Activated B cell treated with CpG ODN at 0.5 μM for 24 hours (primary cell): ENCODE results near the gene SPRED1. TPM values are rescaled to one million over a fixed set of nuclear protein-coding genes. Genes with fewer than 3 reads are reported as not detected.

ENCODE experiments used
- ATAC-seq: fragments of 200-7000 bp; cut with Tn5 transposase; one replicate; pipeline ENCODE4 v1.10.0; 2021; ENCODE audit warnings: low read depth, mild to moderate bottlenecking, moderate library complexity
- CTCF ChIA-PET: fragments of 350-600 bp; sonication (Branson Sonifier 250); formaldehyde crosslinking; loops from one replicate; lab custom pipeline; 2021; ENCODE audit warnings: antibody characterized with exemption; lab: Charles Lee
- POLR2A ChIA-PET: fragments of 350-600 bp; sonication (Branson Sonifier 250); formaldehyde crosslinking; loops from one replicate; lab custom pipeline; 2021; ENCODE audit warnings: antibody characterized with exemption; lab: Charles Lee
- DNase-seq: peaks from one replicate; pipeline ENCODE4 v3.0.0; 2022
- H3K27ac Mint-ChIP-seq: one replicate; pipeline ENCODE4 v1.8.0; 2020; ENCODE audit warnings: mixed read lengths
- H3K27me3 Mint-ChIP-seq: one replicate; pipeline ENCODE4 v1.8.0; 2021; ENCODE audit warnings: mixed read lengths
- H3K36me3 Mint-ChIP-seq: one replicate; pipeline ENCODE4 v1.8.0; 2021; ENCODE audit warnings: low read depth, mixed read lengths
- H3K4me1 Mint-ChIP-seq: one replicate; pipeline ENCODE4 v1.8.0; 2021; ENCODE audit warnings: mixed read lengths
- H3K4me3 Mint-ChIP-seq: one replicate; pipeline ENCODE4 v1.8.0; 2020; ENCODE audit warnings: mild to moderate bottlenecking, mixed read lengths
- H3K9me3 Mint-ChIP-seq: one replicate; pipeline ENCODE4 v1.8.0; 2020; ENCODE audit warnings: mixed read lengths
- CTCF ChIP-seq: fragments of 200-600 bp; IDR thresholded peaks from one replicate; pipeline ENCODE4 v1.8.0; 2022; ENCODE audit warnings: antibody characterized with exemption, mild to moderate bottlenecking
- intact Hi-C: fragments of 100-400 bp; cut with micrococcal nuclease; formaldehyde crosslinking; loops from one replicate; pipeline ENCODE4 v1.15.1; 2024
- total RNA-seq: library from RNA; stranded (reverse); gene quantifications from 2 replicates; pipeline ENCODE4 v1.2.3, GENCODE V29; 2022

The SPRED1 gene
- total RNA-seq, 1 donor from 2014 or later: 1.4 TPM

GRCh38 chr15:38225381-38225780 lies 27.3 kb upstream of the SPRED1 start:
- Mint-ChIP-seq H3K27me3 (no peaks in the 10 kb centered on the region), H3K4me1 (no peaks in the 10 kb centered on the region), H3K9me3 (no peaks in the 10 kb centered on the region), H3K36me3 (no peaks in the 10 kb centered on the region), H3K27ac (no peak overlapping the region), H3K4me3 (no peak overlapping the region)
- no peak for TF ChIP-seq CTCF
- ATAC-seq: no peak
- DNase-seq: no peak
- ChIA-PET POLR2A (no interaction called here), CTCF (no interaction called here)
- intact Hi-C loops: no loop called here

DNA sequence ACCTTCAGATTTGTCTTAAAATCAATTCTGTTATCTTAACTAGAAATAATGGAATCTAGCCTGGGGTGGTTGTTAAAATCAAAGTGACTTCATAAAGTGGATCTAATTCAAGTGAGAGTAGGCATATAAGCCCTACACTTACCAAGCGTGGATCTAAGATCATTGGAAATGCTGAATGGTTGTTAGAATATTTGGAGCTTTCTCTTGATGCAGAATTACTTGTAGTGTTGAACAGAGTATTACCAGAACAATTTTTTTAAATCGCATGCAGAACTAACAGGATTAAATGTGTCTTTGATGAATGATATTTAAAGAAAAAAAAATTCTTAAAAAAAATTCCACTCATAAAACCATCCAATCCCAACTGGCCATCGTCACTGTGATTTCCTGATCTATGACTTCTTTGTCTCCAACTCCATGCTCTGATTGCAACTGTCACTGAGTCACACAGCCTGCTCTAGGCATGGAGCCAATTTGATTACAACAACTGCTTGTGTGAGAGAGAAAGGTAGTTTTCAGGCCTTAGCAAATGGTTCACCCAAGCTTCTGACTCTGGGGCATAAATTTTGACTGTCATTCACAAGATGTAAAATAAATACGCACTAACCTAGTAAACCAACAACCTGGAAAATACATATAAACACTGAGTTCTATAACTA lies 25.9 kb upstream of the SPRED1 start:
- H3K4me3 Mint-ChIP-seq: no peak overlapping the region
- POLR2A ChIA-PET: interaction anchor here (0.6 kb wide), 1 partner anchor 9 kb away, joined by 6 read pairs; no protein-coding TSS in a partner anchor
- no peaks in the 10 kb centered on the region for H3K27me3 Mint-ChIP-seq
- CTCF ChIA-PET: no interaction called here
- DNase-seq (no peak), ATAC-seq (no peak)
- TF ChIP-seq CTCF: no peak
- no peaks in the 10 kb centered on the region for H3K4me1 Mint-ChIP-seq
- no peaks in the 10 kb centered on the region for H3K9me3 Mint-ChIP-seq
- no peaks in the 10 kb centered on the region for H3K36me3 Mint-ChIP-seq
- intact Hi-C loops: no loop called here
- H3K27ac Mint-ChIP-seq: no peak overlapping the region

DNA sequence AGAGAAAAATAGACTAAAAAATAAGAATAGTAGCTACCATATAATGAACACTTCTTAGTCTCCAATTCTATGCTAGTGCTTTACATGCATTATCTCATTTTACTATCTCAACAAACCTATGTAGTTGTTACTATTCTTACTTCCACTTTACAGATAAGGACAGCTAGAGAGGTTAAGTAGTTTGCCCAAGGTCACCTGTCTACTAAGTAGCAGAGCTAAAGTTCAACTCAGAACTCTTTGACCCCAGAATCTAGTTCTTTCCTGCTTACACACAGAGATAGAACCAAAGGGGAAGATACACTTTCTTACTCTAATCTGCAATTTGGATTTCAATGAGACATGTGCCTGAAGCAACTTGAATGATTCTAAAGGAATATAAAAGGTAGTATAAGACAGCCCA lies 24.7 kb upstream of the SPRED1 start:
- Mint-ChIP-seq H3K9me3 (no peaks in the 10 kb centered on the region), H3K4me1 (no peaks in the 10 kb centered on the region), H3K27me3 (no peaks in the 10 kb centered on the region), H3K36me3 (no peaks in the 10 kb centered on the region), H3K27ac (no peak overlapping the region), H3K4me3 (no peak overlapping the region)
- no peak for ATAC-seq
- intact Hi-C loops: no loop called here
- POLR2A ChIA-PET: no interaction called here
- no peak for DNase-seq
- TF ChIP-seq CTCF: no peak
- CTCF ChIA-PET: no interaction called here

DNA sequence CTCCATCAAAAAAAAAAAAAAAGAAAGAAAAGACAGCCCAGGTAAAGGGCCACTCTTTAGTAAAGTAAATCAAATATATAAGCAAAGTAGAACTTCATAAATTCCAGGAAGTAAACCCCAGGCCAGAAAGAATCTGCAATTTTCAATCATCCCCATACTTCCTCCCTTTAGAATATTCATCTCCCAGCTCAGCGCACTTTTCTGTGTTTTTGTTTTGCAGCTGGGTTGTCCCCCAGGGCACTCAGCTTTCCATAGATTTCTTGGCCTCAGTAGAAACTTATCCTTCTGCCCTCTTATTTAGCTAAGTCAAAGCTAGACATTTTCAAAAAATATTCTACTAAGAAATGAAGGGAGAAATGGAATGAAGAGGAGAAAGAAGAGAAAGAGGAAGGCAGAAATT lies 24.0 kb upstream of the SPRED1 start:
- POLR2A ChIA-PET: no interaction called here
- Mint-ChIP-seq H3K36me3 (no peaks in the 10 kb centered on the region), H3K27ac (no peak overlapping the region), H3K27me3 (no peaks in the 10 kb centered on the region), H3K4me3 (no peak overlapping the region), H3K4me1 (no peaks in the 10 kb centered on the region), H3K9me3 (no peaks in the 10 kb centered on the region)
- ATAC-seq (no peak), DNase-seq (no peak)
- intact Hi-C loops: no loop called here
- no peak for TF ChIP-seq CTCF
- CTCF ChIA-PET: no interaction called here

- H3K36me3 Mint-ChIP-seq: no peaks in the 10 kb centered on the region
- no peak overlapping the region for H3K4me3 Mint-ChIP-seq
- peaks cover 7% of the 10 kb centered on the region for H3K27me3 Mint-ChIP-seq
- intact Hi-C loops: loop anchor here (5.0 kb wide), 1 partner anchor 98 kb away; no protein-coding TSS in a partner anchor
- no peak for DNase-seq
- ATAC-seq: no peak
- no peaks in the 10 kb centered on the region for H3K9me3 Mint-ChIP-seq
- H3K27ac Mint-ChIP-seq: no peak overlapping the region
- no peak for TF ChIP-seq CTCF
- POLR2A ChIA-PET: no interaction called here
- no peaks in the 10 kb centered on the region for H3K4me1 Mint-ChIP-seq
- CTCF ChIA-PET: no interaction called here
Observed at GRCh38 chr15:38229705-38230310, 22.8 kb upstream of the SPRED1 start.
